ENCODE data around the gene AKT3. TPM values are rescaled to one million over a fixed set of nuclear protein-coding genes. Genes with fewer than 3 reads are reported as not detected.

AKT3 gene
- polyA plus RNA-seq, 3 donors, result 0.81 to 1.7 (median 1.4) TPM

- Histone ChIP-seq H3K79me2 (ENCODE audit: insufficient read depth, low read length) (peaks cover 53% of the 10 kb centered on the region), H3K4me1 (ENCODE audit: control insufficient read depth in 1 of 2, insufficient read depth in 2 of 2, low read length in 2 of 2) (peaks cover 6 to 29% of the 10 kb centered on the region in 2 donors), H3K4me3 (replicated peaks in 1 of 3; ENCODE audit: low read depth in 2 of 3, low read length in 3 of 3) (no peak overlapping the region), H3K4me2 (replicated peaks; ENCODE audit: extremely low read depth, low read length, poor library complexity, severe bottlenecking) (no peak overlapping the region), H4K20me1 (ENCODE audit: insufficient read depth, low read length) (no peaks in the 10 kb centered on the region), H3K9me3 (replicated peaks in 1 of 2; ENCODE audit: control insufficient read depth in 1 of 2, insufficient read depth in 1 of 2, low read length in 2 of 2) (no peaks in the 10 kb centered on the region), H3K9ac (ENCODE audit: insufficient read depth, low read length, poor library complexity, severe bottlenecking) (no peak overlapping the region), H3K27me3 (ENCODE audit: control insufficient read depth in 2 of 2, insufficient read depth in 2 of 2, low read length in 2 of 2) (no peaks in the 10 kb centered on the region), H2AFZ (ENCODE audit: insufficient read depth, low read depth, low read length, poor library complexity, severe bottlenecking) (no peak overlapping the region), H3K27ac (ENCODE audit: low read depth in 1 of 2, low read length in 2 of 2) (no peak overlapping the region), H3K36me3 (replicated peaks in 1 of 2; ENCODE audit: control insufficient read depth in 1 of 2, insufficient read depth in 2 of 2, low read length in 2 of 2) (no peaks in the 10 kb centered on the region)
- no peak overlapping the region for H3K27ac Mint-ChIP-seq
- no peak for TF ChIP-seq CTCF (IDR thresholded peaks at IDR 0.05)
- peaks cover 32% of the 10 kb centered on the region for H3K4me1 Mint-ChIP-seq
- intact Hi-C loops (cut with micrococcal nuclease), result no loop called here
- no peak overlapping the region for H3K4me3 Mint-ChIP-seq
- no peak for DNase-seq
- 100% methylated on average over 1 of the region's 1 CpG for WGBS (ENCODE audit: insufficient coverage)
- H3K9me3 Mint-ChIP-seq, result peaks cover 0 to 5% (median 0%) of the 10 kb centered on the region in 7 donors
- H3K27me3 Mint-ChIP-seq (ENCODE audit: low read depth in 3 of 3), result peaks cover 0 to 2% (median 0%) of the 10 kb centered on the region in 3 donors
- peaks cover 7 to 14% of the 10 kb centered on the region in 2 donors for H3K36me3 Mint-ChIP-seq
These were observed 131.2 kb downstream of the AKT3 start for GRCh38 chr1:243718893-243719292.

GRCh38 chr1:243718022-243718421, 132.0 kb downstream of the AKT3 start:
- Mint-ChIP-seq H3K27me3 (ENCODE audit: low read depth in 3 of 3) (peaks cover 0 to 2% (median 0%) of the 10 kb centered on the region in 3 donors), H3K9me3 (peaks cover 0 to 5% (median 0%) of the 10 kb centered on the region in 7 donors), H3K27ac (no peak overlapping the region), H3K36me3 (peaks cover 7 to 11% of the 10 kb centered on the region in 2 donors), H3K4me3 (no peak overlapping the region), H3K4me1 (peaks cover 32% of the 10 kb centered on the region)
- Histone ChIP-seq H3K27me3 (ENCODE audit: control insufficient read depth in 2 of 2, insufficient read depth in 2 of 2, low read length in 2 of 2) (no peaks in the 10 kb centered on the region), H2AFZ (ENCODE audit: insufficient read depth, low read depth, low read length, poor library complexity, severe bottlenecking) (no peak overlapping the region), H3K9me3 (replicated peaks in 1 of 2; ENCODE audit: control insufficient read depth in 1 of 2, insufficient read depth in 1 of 2, low read length in 2 of 2) (no peaks in the 10 kb centered on the region), H3K4me2 (replicated peaks; ENCODE audit: extremely low read depth, low read length, poor library complexity, severe bottlenecking) (no peak overlapping the region), H3K27ac (ENCODE audit: low read depth in 1 of 2, low read length in 2 of 2) (no peak overlapping the region), H3K79me2 (ENCODE audit: insufficient read depth, low read length) (peaks cover 44% of the 10 kb centered on the region), H3K4me3 (replicated peaks in 1 of 3; ENCODE audit: low read depth in 2 of 3, low read length in 3 of 3) (no peak overlapping the region), H3K36me3 (replicated peaks in 1 of 2; ENCODE audit: control insufficient read depth in 1 of 2, insufficient read depth in 2 of 2, low read length in 2 of 2) (no peaks in the 10 kb centered on the region), H4K20me1 (ENCODE audit: insufficient read depth, low read length) (no peaks in the 10 kb centered on the region), H3K9ac (ENCODE audit: insufficient read depth, low read length, poor library complexity, severe bottlenecking) (no peak overlapping the region), H3K4me1 (ENCODE audit: control insufficient read depth in 1 of 2, insufficient read depth in 2 of 2, low read length in 2 of 2) (peaks cover 7 to 23% of the 10 kb centered on the region in 2 donors)
- DNase-seq, result no peak
- no peak for TF ChIP-seq CTCF (IDR thresholded peaks at IDR 0.05)
- intact Hi-C loops (cut with micrococcal nuclease), result no loop called here
- no CpG with 5 or more reads among the region's 2 CpGs for WGBS (ENCODE audit: insufficient coverage)

All from CD14-positive monocyte (primary cell).